ENCODE data around the gene GINS1. TPM values are rescaled to one million over a fixed set of nuclear protein-coding genes. Genes with fewer than 3 reads are reported as not detected.

The GINS1 gene
- total RNA-seq, 1 experiment from 2014 or later = 74.3 TPM

GRCh38 chr20:25481235-25481917, 73.9 kb downstream of the GINS1 start:
- no peak overlapping the region for H3K4me2 ChIP-seq (ENCODE audit: insufficient read depth, insufficient read length, low read length)
- no peak for DNase-seq
- H3K27me3 Mint-ChIP-seq (ENCODE audit: low read depth) = no peaks in the 10 kb centered on the region
- no peak overlapping the region for H3K27ac ChIP-seq (ENCODE audit: insufficient read length, low read depth, low read length)
- H4K5ac ChIP-seq (ENCODE audit: insufficient read length, low read depth, low read length) = no peak overlapping the region
- no peak overlapping the region for H3K14ac ChIP-seq (ENCODE audit: insufficient read depth, low read length)
- H2BK5ac ChIP-seq (ENCODE audit: insufficient read length, low read length) = no peak overlapping the region
- peaks cover 43 to 69% (median 67%) of the 10 kb centered on the region in 3 experiments for H3K36me3 Mint-ChIP-seq (ENCODE audit: insufficient read depth in 1 of 3, low read depth in 3 of 3)
- H3K4me3 Mint-ChIP-seq = no peak overlapping the region
- no peak overlapping the region for H3K56ac ChIP-seq (ENCODE audit: insufficient read length, low read depth, low read length)
- no peak overlapping the region for H3K9ac ChIP-seq (ENCODE audit: extremely low read depth, insufficient read length, low read length)
- no CpG with 5 or more reads among the region's 11 CpGs for WGBS (ENCODE audit: extremely low coverage, insufficient read length, low lambda C conversion rate)
- no peaks in the 10 kb centered on the region for H3K27me3 ChIP-seq (ENCODE audit: insufficient read depth, low read length)
- no peak overlapping the region for H2AFZ ChIP-seq (ENCODE audit: low read length)
- no peak overlapping the region for H2BK20ac ChIP-seq (ENCODE audit: low read depth, low read length, poor library complexity, severe bottlenecking)
- no peak overlapping the region for H3T11ph ChIP-seq (ENCODE audit: low read length)
- no peak for TF ChIP-seq CTCF (conservative IDR thresholded peaks at IDR 0.05)
- no peaks in the 10 kb centered on the region for H3K79me1 ChIP-seq (ENCODE audit: insufficient read depth, low read depth, low read length, poor library complexity, severe bottlenecking)
- no peak overlapping the region for H2BK15ac ChIP-seq (ENCODE audit: low read depth, low read length)
- no peaks in the 10 kb centered on the region; a peak in 1 of 5 replicates for H3K9me3 Mint-ChIP-seq
- no peak overlapping the region for H4K91ac ChIP-seq (ENCODE audit: insufficient read length, low read depth, low read length)
- H3K79me2 ChIP-seq (ENCODE audit: insufficient read depth, low read length) = no peaks in the 10 kb centered on the region
- H3K9me3 ChIP-seq (ENCODE audit: control insufficient read depth, low read depth, low read length) = no peaks in the 10 kb centered on the region
- H2BK120ac ChIP-seq (ENCODE audit: low read depth, low read length, poor library complexity, severe bottlenecking) = no peak overlapping the region
- no peak overlapping the region for H3K23ac ChIP-seq (ENCODE audit: insufficient read length, low read depth, low read length)
- peaks cover 2 to 8% of the 10 kb centered on the region in 2 experiments for H3K4me1 Mint-ChIP-seq
- peak overlapping the region in 1 of 3 experiments; percentile 39; a peak in 1 of 7 replicates for H3K27ac Mint-ChIP-seq
- no peak overlapping the region for H3K18ac ChIP-seq (ENCODE audit: insufficient read length, low read depth, low read length)
- no peak overlapping the region for H3K4ac ChIP-seq (ENCODE audit: low read depth, low read length)
- no peak overlapping the region for H2AK5ac ChIP-seq (ENCODE audit: insufficient read length, low read length)
- no peaks in the 10 kb centered on the region for H3K4me1 ChIP-seq (ENCODE audit: insufficient read depth, low read length)
- no peak overlapping the region for H2BK12ac ChIP-seq (ENCODE audit: insufficient read length, low read depth, low read length)
- H4K20me1 ChIP-seq (ENCODE audit: control insufficient read depth, insufficient read depth, insufficient read length) = no peaks in the 10 kb centered on the region
- no peaks in the 10 kb centered on the region for H3K23me2 ChIP-seq (ENCODE audit: insufficient read length, low read depth, low read length, poor library complexity, severe bottlenecking)
- no peak overlapping the region for H4K8ac ChIP-seq (replicated peaks; ENCODE audit: insufficient read length, low read depth, low read length)
